Gastrocnemius medialis (tissue), 4 donors: ENCODE data around the gene ASAP2. TPM values are rescaled to one million over a fixed set of nuclear protein-coding genes. Genes with fewer than 3 reads are reported as not detected.

Source experiments
- ATAC-seq, 2 donors: fragments of 150-250 bp; one replicate each; pipeline ENCODE4 v1.9.1; 2016
- DNase-seq, 2 donors: peaks; one replicate each; pipeline ENCODE4 v3.0.0-alpha.2; 2019
- H3K27ac ChIP-seq, 4 donors: fragments of 200-600 bp; sonication (generic); 1 replicate in 1 of 4; 2 replicates in 3 of 4; pipeline ENCODE4 v1.5.1; 2016 to 2018; ENCODE audit warnings: mild to moderate bottlenecking in 2 of 4, moderate library complexity in 1 of 4
- H3K27me3 ChIP-seq, 3 donors: fragments of 200-600 bp; sonication (generic) in 2 of 3; 1 replicate in 1 of 3; 2 replicates in 2 of 3; pipeline versions ENCODE4 v1.5.1 to v1.6.0; 2016 to 2019; ENCODE audit warnings: mild to moderate bottlenecking in 1 of 3, moderate library complexity in 1 of 3
- H3K36me3 ChIP-seq, 2 donors: fragments of 200-600 bp; sonication (generic) in 1 of 2; one replicate each; pipeline ENCODE4 v1.5.1; 2017 to 2018
- H3K4me1 ChIP-seq, 2 donors: fragments of 200-600 bp; sonication (generic) in 1 of 2; one replicate each; pipeline ENCODE4 v1.5.1; 2016 to 2017; ENCODE audit warnings: mild to moderate bottlenecking in 2 of 2
- H3K4me3 ChIP-seq, 4 donors: fragments of 200-600 bp; sonication (generic) in 3 of 4; 1 replicate in 1 of 4; 2 replicates in 3 of 4; pipeline ENCODE4 v1.5.1; 2016 to 2019; ENCODE audit warnings: mild to moderate bottlenecking in 2 of 4
- H3K9me3 ChIP-seq, 3 donors: fragments of 200-600 bp; sonication (generic) in 2 of 3; 1 replicate in 1 of 3; 2 replicates in 2 of 3; pipeline ENCODE4 v1.5.1; 2016 to 2019
- CTCF ChIP-seq, 5 experiments: fragments of 450-650 bp in 3 of 5; fragments of 200-600 bp in 2 of 5; sonication (generic) in 2 of 5; IDR thresholded peaks in 4 of 5; conservative IDR thresholded peaks in 1 of 5; 1 replicate in 4 of 5; 2 replicates in 1 of 5; pipeline ENCODE4 v1.5.1; 2016 to 2019; ENCODE audit warnings: antibody characterized with exemption in 5 of 5, mild to moderate bottlenecking in 3 of 5, moderate library complexity in 3 of 5
- POLR2A ChIP-seq, 2 donors: fragments of 450-650 bp; IDR thresholded peaks; one replicate each; pipeline ENCODE4 v1.6.1; 2017; ENCODE audit warnings: antibody characterized with exemption in 2 of 2, mild to moderate bottlenecking in 2 of 2, moderate library complexity in 2 of 2
- in situ Hi-C, 4 donors: fragments of 200-750 bp; cut with MboI; loops; one replicate each; pipeline versions ENCODE4 v1.15.0 to v1.8.0; 2017; ENCODE audit warnings: low sequenced_read_pairs in 4 of 4
- intact Hi-C: fragments of 100-400 bp; cut with DNase I; formaldehyde crosslinking; loops from one replicate; pipeline ENCODE4 v1.15.1; 2023; ENCODE audit warnings: low total_unique reads
- total RNA-seq, 4 donors: library from RNA; depleted of rRNA; stranded (reverse); fragments of >200 nt; gene quantifications; one replicate each; pipeline versions ENCODE4 v1.1.0 to v1.2.3, GENCODE V29; 2016

Gene ASAP2
- total RNA-seq, 4 donors from 2014 or later, result 1.9 to 4.0 (median 3.4) TPM

DNA sequence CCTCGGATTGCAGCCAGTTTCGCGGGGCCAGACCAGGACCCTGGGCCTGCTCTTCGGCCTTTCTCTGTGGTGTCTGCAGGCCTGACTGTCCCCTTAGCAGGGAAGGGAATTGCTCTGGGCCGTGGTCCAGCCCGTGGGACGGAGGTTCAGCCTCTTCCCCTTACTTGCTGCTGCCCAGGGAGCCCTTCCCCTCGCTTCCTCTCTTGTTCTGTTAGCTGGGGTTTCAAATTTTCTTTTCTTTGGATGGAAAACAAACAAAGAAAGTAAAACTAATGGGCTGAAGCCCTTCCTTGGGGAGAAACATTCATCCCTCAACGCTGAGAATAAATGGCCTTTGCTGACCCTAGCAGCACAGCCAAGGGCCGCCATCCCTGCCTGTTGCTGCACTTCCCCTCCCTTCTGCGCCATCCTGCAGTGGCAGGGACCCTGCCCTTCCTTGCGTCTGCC, 52.4 kb downstream of the ASAP2 start:
- intact Hi-C loops (loop anchor here (5.0 kb wide), 1 partner anchor 52 kb away; the partner anchor contains the start of gene ASAP2), in situ Hi-C loops (no loop called here)
- no peaks in the 10 kb centered on the region for H3K9me3 ChIP-seq
- peak in 1 of 2 donors; percentile 43 for ATAC-seq
- H3K4me3 ChIP-seq, result no peak overlapping the region
- peak overlapping the region; percentile 7 to 83 (median 74) for H3K27ac ChIP-seq
- no peaks in the 10 kb centered on the region for H3K36me3 ChIP-seq
- H3K4me1 ChIP-seq, result peaks cover 38 to 52% of the 10 kb centered on the region in 2 donors
- DNase-seq, result no peak
- no peaks in the 10 kb centered on the region for H3K27me3 ChIP-seq
- TF ChIP-seq CTCF (IDR thresholded peaks at IDR 0.05 in 4 of 5, conservative IDR thresholded peaks at IDR 0.05 in 1 of 5) (no peak), POLR2A (IDR thresholded peaks at IDR 0.05) (no peak)

DNA sequence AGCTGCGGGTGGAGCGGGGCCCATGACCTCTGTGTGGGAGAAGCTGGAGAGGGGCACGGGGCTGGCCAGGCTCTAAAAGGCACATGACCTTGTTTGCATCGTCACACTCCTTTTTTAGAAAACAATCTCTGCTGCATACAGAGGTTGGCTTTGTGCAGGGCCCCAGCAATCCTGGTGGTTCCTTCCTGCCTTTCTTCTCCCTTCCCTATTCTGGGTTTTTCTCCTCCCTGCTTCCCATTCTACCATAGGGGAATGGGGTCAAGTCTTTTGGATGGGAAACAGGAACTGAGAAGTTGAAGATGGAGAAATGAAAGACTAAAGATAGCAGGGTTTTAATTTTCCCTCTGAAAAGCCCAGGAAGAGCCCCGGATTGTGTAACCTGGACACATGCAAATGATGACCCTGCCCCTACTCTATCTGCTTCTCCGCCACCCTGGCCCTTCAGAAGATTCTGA, 53.9 kb downstream of the ASAP2 start:
- no peak for ATAC-seq
- peaks cover 41 to 56% of the 10 kb centered on the region in 2 donors for H3K4me1 ChIP-seq
- DNase-seq, result no peak
- no peaks in the 10 kb centered on the region for H3K27me3 ChIP-seq
- intact Hi-C loops (no loop called here), in situ Hi-C loops (no loop called here)
- H3K36me3 ChIP-seq, result no peaks in the 10 kb centered on the region
- no peaks in the 10 kb centered on the region for H3K9me3 ChIP-seq
- H3K4me3 ChIP-seq, result no peak overlapping the region
- peak overlapping the region; percentile 71 to 83 (median 74) for H3K27ac ChIP-seq
- TF ChIP-seq CTCF (IDR thresholded peaks at IDR 0.05 in 4 of 5, conservative IDR thresholded peaks at IDR 0.05 in 1 of 5) (no peak), POLR2A (IDR thresholded peaks at IDR 0.05) (no peak)

DNA sequence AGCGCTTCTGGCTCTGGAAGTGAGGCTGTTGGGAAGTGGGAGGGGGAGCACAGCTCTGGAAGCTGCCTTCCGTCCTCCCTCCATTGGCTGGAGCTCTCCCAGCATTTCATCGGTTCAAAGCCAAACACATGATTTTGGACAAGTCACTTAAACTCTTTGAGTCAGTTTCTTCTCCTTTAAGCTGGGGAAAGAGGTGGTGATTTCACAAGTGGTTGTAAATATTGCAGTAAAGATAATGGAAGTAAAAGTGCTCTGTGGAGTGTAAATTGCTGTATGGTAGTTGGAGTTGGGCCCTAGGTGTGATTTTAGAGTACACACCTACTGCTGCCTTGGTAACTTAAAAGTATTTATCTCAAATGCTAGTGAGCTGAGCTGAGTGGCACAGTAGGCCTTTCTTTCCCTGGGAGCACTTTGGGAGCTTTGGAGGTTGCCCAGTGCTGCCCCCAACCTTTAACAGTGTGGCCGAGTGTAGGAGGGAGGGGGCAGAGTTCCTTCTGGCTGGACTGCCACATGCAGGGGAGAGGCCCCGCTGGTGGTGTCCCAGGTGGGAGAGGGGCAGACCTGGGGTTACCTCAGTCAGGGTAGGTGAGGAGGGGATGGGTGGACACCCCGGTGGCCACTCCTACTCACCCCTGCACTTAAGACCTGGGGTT, 54.7 kb downstream of the ASAP2 start:
- no peak for DNase-seq
- Histone ChIP-seq H3K27me3 (no peaks in the 10 kb centered on the region), H3K4me3 (no peak overlapping the region), H3K9me3 (no peaks in the 10 kb centered on the region), H3K4me1 (peaks cover 41 to 56% of the 10 kb centered on the region in 2 donors), H3K27ac (peak overlapping the region; percentile 71 to 83 (median 74)), H3K36me3 (no peaks in the 10 kb centered on the region)
- intact Hi-C loops (no loop called here), in situ Hi-C loops (no loop called here)
- no peak for ATAC-seq
- TF ChIP-seq CTCF (IDR thresholded peaks at IDR 0.05 in 4 of 5, conservative IDR thresholded peaks at IDR 0.05 in 1 of 5) (no peak), POLR2A (IDR thresholded peaks at IDR 0.05) (no peak)

GRCh38 chr2:9262671-9263171, 56.1 kb downstream of the ASAP2 start:
- H3K27ac ChIP-seq, result peak overlapping the region; percentile 71 to 83 (median 75)
- H3K36me3 ChIP-seq, result no peaks in the 10 kb centered on the region
- H3K4me1 ChIP-seq, result peaks cover 29 to 50% of the 10 kb centered on the region in 2 donors
- DNase-seq (no peak), ATAC-seq (peak in 1 of 2 donors; percentile 55)
- in situ Hi-C loops, result no loop called here
- no peak overlapping the region for H3K4me3 ChIP-seq
- H3K27me3 ChIP-seq, result no peaks in the 10 kb centered on the region
- no peak for TF ChIP-seq POLR2A (IDR thresholded peaks at IDR 0.05)
- no peak for TF ChIP-seq CTCF (IDR thresholded peaks at IDR 0.05 in 4 of 5, conservative IDR thresholded peaks at IDR 0.05 in 1 of 5)
- intact Hi-C loops, result no loop called here
- H3K9me3 ChIP-seq, result no peaks in the 10 kb centered on the region
